Stimulated activated naive CD8-positive, alpha-beta T cell treated with anti-CD3 and anti-CD28 coated beads, Interleukin-15, amount 100 ng/mL, for 72 hours (primary cell): ENCODE results near the gene SGPL1.
"Not testable (repeated sequence)": the region's sequence is repeated elsewhere in the genome, so short reads cannot be mapped to it uniquely, and the experiment has no call there.

Experiments used
- ATAC-seq: fragments of 150-1000 bp; cut with Tn5 transposase; 2 replicates; pipeline ENCODE4 v1.10.0; 2021; ENCODE audit warnings: mild to moderate bottlenecking, moderate library complexity
- DNase-seq, 2 donors: peaks; one replicate each; pipeline ENCODE4 v3.0.0; 2021 to 2022
- H3K27ac Mint-ChIP-seq, 2 donors: one replicate each; pipeline ENCODE4 v1.8.0; 2022; ENCODE audit warnings: mild to moderate bottlenecking in 2 of 2, mixed read lengths in 2 of 2, moderate library complexity in 2 of 2
- H3K27me3 Mint-ChIP-seq: one replicate; pipeline ENCODE4 v1.8.0; 2022; ENCODE audit warnings: mixed read lengths
- H3K4me1 Mint-ChIP-seq: one replicate; pipeline ENCODE4 v1.8.0; 2022; ENCODE audit warnings: mild to moderate bottlenecking, mixed read lengths
- H3K4me3 Mint-ChIP-seq, 2 donors: one replicate each; pipeline ENCODE4 v1.8.0; 2022; ENCODE audit warnings: mild to moderate bottlenecking in 2 of 2, mixed read lengths in 2 of 2, moderate library complexity in 1 of 2
- H3K9me3 Mint-ChIP-seq, 2 donors: one replicate each; pipeline ENCODE4 v1.8.0; 2022; ENCODE audit warnings: mixed read lengths in 2 of 2

SGPL1 gene, protein sequence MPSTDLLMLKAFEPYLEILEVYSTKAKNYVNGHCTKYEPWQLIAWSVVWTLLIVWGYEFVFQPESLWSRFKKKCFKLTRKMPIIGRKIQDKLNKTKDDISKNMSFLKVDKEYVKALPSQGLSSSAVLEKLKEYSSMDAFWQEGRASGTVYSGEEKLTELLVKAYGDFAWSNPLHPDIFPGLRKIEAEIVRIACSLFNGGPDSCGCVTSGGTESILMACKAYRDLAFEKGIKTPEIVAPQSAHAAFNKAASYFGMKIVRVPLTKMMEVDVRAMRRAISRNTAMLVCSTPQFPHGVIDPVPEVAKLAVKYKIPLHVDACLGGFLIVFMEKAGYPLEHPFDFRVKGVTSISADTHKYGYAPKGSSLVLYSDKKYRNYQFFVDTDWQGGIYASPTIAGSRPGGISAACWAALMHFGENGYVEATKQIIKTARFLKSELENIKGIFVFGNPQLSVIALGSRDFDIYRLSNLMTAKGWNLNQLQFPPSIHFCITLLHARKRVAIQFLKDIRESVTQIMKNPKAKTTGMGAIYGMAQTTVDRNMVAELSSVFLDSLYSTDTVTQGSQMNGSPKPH

DNA sequence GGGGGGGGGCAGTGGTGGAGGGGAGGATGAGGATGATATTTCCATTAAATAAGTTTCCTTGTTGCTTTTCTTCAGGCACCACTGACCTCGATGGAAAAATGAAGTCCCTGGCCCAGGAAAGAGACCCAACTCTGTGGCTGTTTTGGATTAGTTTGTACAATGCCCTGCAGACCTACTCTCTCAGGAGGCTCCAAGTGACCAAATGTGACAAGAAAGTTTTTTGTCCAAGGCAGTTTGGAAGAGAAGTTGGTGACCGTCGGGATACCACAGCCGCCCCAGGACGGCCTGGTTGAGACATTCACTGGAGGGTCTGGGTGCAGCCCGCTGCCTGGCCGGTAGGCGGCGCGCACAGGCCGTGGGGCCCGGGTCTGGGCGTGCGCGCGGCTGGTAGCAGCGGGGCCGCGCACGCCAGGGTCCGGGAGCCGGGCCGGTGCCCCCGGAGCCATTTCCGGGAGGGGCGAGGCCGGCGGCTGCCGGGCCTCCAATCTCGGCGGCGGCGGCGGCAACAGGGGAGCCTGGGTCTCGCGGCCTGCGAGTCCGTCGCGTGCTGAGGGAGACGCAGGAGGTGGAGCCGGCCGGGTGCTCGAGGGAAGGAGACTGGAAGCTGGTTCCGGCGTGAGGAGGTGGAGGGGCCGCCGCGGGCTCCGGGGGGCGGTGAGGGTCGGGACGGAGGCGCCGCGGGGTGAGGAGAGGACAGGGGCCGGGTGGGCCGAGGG lies at the start of gene SGPL1:
Gene SGPL1 (plus strand): TSS at position 445 of the 716 bp plus-strand sequence. CDS start 906 bp downstream, outside the sequence.
- H3K4me3 Mint-ChIP-seq = peak within 1 kb of the TSS; percentile 92 to 93
- ATAC-seq = peak; percentile 96

DNA sequence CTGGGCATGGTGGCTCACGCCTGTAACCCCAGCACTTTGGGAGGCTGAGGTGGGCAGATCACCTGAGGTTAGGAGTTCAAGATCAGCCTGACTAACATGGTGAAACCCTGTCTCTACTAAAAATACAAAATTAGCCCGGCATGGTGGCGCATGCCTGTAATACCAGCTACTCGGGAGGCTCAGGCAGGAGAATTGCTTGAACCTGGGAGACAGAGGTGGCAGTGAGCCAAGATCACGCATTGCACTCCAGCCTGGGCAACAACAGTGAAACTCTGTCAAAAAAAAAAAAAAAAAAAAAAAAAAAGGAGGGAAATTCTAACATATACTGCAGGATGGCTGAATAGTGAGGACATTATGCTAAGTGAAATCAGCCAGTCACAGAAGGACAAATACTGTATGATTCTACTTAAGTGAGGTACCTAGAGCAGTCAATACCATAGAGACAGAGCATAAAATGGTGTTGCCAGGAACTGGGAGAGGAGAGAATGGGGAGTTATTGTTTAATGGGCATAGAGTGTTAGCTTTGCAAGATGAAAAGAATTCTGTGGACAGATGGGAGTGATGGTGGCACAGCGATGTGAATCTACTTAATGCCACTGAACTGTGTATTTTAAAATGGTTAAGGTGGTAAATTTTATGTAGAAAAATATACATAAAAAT lies 47.6 kb upstream of the SGPL1 start:
- H3K9me3 Mint-ChIP-seq, H3K4me1 Mint-ChIP-seq, ATAC-seq, H3K4me3 Mint-ChIP-seq, H3K27me3 Mint-ChIP-seq, DNase-seq: not testable (repeated sequence)
- H3K27ac Mint-ChIP-seq = peak overlapping the region in 1 of 2 donors; percentile 48

More for the DNA sequence above, at the start of gene SGPL1:
- Mint-ChIP-seq H3K9me3 (no peaks in the 10 kb centered on the region), H3K4me1 (peaks cover 45% of the 10 kb centered on the region), H3K27ac (peak within 1 kb of the TSS; percentile 91 to 98), H3K27me3 (no peaks in the 10 kb centered on the region)
- peak; percentile 86 to 90 for DNase-seq

DNA sequence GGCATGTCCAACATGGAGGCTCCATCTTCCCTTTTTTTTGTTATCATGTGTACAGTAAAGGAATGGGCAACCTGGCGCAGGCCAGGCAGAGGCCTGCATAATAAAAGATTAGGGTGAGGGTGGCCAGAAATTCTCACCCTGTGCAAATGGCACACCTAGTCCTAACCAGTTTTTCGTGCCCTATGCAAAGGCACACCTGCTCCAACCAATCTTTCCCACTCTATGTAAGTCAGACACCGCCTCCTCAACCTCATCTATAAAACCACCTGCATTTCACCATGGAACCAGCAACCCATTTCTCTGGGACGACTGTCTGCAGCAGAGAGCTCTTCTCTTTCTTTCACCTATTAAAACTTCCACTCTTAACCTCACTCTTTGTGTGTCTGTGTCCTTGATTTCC lies 46.6 kb upstream of the SGPL1 start:
- peaks cover 0 to 8% of the 10 kb centered on the region in 2 donors for H3K9me3 Mint-ChIP-seq
- no peaks in the 10 kb centered on the region for H3K4me1 Mint-ChIP-seq
- no peak overlapping the region for H3K4me3 Mint-ChIP-seq
- H3K27ac Mint-ChIP-seq = no peak overlapping the region
- DNase-seq (no peak), ATAC-seq (no peak)
- no peaks in the 10 kb centered on the region for H3K27me3 Mint-ChIP-seq

DNA sequence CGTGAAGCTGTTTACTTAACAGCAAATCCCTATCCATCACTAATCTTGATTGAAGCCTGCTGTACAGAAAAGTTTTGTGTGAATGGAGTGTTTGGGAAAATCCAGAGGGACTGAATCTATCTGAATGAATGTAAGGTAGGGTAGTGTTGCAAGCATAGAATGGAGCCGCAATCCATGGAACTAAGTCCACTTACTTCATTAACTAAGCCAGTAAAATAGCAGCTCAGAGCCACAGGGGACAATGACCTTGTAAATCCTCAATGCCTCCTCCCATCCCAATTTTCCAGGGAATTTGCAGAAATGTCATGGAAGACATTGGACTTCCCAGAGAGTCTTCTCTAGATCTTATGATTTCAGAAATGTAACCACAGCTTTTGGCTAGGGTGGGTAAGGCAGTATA lies 45.7 kb upstream of the SGPL1 start:
- no peak overlapping the region for H3K4me3 Mint-ChIP-seq
- no peaks in the 10 kb centered on the region for H3K4me1 Mint-ChIP-seq
- H3K9me3 Mint-ChIP-seq = peaks cover 0 to 8% of the 10 kb centered on the region in 2 donors
- no peaks in the 10 kb centered on the region for H3K27me3 Mint-ChIP-seq
- ATAC-seq (no peak), DNase-seq (no peak)
- no peak overlapping the region for H3K27ac Mint-ChIP-seq

DNA sequence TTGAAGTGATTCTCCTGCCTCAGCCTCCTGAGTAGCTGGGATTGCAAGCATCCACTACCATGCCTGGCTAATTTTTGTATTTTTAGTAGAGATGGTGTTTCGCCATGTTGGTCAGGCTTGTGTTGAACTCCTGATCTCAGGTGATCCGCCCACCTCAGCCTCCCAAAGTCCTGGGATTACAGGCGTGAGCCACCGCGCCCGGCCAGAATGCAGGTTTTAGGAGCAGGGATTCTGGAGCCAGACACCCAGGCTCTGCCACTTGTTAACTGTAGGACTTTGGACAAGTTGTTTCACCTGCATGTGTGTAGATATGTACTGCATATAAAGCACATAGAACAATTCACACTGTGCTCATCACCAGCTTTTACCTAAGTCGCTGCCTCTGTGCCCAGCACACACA lies 45.2 kb upstream of the SGPL1 start:
- not testable (repeated sequence) for H3K4me1 Mint-ChIP-seq, DNase-seq, H3K4me3 Mint-ChIP-seq, H3K9me3 Mint-ChIP-seq, H3K27me3 Mint-ChIP-seq, ATAC-seq, H3K27ac Mint-ChIP-seq

DNA sequence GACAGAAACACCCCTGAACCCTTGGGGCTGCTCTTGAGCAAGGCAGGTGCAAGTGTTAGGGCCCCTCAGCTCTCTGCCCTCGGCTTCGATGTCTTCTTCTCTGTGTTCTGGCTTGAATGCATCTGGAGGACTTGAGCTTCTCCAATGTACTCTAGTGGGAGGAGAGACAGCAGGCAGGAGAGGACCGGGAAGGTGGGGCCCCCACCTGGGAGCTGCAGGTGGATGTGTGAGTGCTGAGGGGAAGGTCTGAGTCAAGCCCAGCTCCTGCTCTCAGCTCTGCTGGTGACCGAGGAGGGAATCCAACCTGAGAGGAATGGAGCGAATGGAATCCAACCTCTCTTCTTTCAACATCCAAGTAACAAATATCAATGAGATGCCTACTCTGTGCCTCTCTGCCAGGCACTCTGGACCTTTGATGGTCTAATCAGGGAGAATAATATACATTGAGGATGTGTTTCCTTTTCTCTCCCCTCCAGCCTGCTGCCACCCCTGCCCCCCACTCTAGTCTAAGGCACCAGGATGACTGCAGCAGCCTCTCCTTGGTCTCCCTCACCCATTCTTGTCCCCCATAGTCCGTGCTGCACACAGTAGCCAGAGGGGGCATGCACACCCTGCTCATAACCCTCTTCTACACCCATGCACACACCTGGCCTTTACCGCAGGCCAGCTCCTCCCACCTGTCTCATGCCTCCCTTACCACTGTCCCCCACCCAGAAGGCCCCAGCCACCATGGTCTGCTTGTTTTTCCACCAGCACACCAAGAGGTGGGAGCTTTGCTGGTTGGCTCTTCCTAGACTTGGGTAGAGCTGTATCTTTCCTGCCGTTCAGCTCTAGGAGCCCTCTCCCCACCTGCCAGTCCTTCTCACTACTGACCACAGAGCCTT lies 44.2 kb upstream of the SGPL1 start:
- no peak overlapping the region for H3K4me3 Mint-ChIP-seq
- H3K9me3 Mint-ChIP-seq = no peaks in the 10 kb centered on the region
- H3K27me3 Mint-ChIP-seq = no peaks in the 10 kb centered on the region
- no peak overlapping the region for H3K27ac Mint-ChIP-seq
- H3K4me1 Mint-ChIP-seq = no peaks in the 10 kb centered on the region
- no peak for DNase-seq
- ATAC-seq = no peak

DNA sequence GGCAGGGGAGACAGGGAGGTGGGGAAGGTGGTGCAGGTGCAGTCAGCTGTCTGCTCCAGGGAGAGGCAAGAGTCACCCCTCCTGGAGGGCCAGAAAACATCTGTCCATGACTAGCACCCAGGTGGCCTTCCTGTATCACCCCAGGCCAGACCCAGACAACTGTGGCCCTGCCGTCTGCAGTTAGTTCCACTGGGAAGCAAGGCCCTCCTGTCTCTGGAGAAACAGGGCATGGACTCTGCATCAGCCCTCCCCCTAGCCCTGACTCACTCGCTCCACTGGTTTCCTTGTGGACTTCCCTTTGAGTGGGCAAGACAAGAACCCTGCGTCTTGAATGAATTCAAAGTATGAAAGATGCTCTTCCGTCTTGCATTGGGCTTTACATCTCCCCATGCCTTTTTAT lies 43.1 kb upstream of the SGPL1 start:
- Mint-ChIP-seq H3K27ac (peak overlapping the region in 1 of 2 donors; percentile 45), H3K9me3 (no peaks in the 10 kb centered on the region), H3K4me3 (no peak overlapping the region), H3K4me1 (no peaks in the 10 kb centered on the region), H3K27me3 (no peaks in the 10 kb centered on the region)
- DNase-seq (no peak), ATAC-seq (no peak)

DNA sequence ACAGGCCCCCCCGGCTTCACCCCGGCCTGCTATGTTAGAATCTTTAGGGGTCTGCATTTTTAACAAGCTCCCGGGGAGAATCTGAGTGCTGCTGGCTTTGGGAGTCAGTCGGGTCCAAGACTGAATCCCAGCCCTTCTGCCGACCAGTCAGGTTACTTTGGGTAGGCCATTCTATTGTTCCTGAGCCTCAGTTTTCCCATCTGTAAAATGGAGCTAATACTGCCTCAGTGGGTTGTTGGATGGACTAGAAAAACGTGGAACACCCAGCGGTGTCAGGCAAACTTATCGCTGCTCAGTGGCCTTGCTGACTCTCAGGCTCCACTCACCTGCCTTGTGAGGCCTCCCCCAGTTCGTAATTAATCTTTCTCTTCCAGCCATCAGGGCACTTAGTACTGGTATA lies 42.3 kb upstream of the SGPL1 start:
- H3K27ac Mint-ChIP-seq = no peak overlapping the region
- H3K27me3 Mint-ChIP-seq = no peaks in the 10 kb centered on the region
- H3K9me3 Mint-ChIP-seq = no peaks in the 10 kb centered on the region
- no peak overlapping the region for H3K4me3 Mint-ChIP-seq
- DNase-seq = no peak
- no peak for ATAC-seq
- no peaks in the 10 kb centered on the region for H3K4me1 Mint-ChIP-seq

DNA sequence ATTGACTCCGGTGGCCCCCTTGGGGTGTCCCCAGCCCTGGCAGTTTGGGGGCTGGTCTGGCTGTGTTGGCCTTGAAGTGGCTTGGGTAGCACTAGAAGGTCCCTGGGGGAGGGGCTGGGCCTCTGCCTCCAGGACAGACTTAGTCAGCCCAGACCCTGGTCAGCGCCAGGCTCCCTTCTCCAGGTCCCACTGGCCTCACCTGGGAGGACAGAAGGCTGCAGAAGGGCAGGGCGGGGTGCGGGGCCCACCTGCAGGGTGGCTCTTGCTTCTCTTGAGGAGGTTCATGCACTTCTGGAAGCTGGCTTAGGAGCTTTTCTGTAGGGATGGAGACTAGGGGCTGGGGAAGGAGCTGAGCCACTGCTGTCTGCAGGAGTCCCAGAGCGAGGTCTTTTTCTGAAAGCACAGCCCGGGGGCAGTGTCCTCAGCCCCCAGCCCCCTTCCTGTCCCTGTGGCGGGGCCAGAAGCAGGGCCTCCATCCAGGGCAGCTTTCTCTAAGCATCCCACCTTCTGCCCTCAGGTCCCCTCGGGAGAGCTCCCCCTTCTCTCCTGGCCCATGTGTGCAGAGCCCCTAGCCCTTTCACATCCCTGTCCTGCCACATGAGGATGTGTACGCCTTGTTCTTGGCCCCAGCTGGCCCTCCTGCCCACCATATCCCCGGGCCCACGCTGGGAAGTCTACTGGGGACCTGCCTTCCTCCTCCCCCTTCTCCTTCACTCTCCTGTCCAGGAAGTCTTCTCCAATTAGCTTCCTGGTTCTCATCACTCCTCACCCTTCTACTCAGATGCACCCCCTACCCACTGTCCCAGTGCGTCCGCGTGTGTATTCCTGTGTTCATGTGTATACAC lies 41.6 kb upstream of the SGPL1 start:
- H3K9me3 Mint-ChIP-seq = no peaks in the 10 kb centered on the region
- no peak overlapping the region for H3K4me3 Mint-ChIP-seq
- DNase-seq (no peak), ATAC-seq (no peak)
- H3K4me1 Mint-ChIP-seq = no peaks in the 10 kb centered on the region
- H3K27ac Mint-ChIP-seq = no peak overlapping the region
- no peaks in the 10 kb centered on the region for H3K27me3 Mint-ChIP-seq

DNA sequence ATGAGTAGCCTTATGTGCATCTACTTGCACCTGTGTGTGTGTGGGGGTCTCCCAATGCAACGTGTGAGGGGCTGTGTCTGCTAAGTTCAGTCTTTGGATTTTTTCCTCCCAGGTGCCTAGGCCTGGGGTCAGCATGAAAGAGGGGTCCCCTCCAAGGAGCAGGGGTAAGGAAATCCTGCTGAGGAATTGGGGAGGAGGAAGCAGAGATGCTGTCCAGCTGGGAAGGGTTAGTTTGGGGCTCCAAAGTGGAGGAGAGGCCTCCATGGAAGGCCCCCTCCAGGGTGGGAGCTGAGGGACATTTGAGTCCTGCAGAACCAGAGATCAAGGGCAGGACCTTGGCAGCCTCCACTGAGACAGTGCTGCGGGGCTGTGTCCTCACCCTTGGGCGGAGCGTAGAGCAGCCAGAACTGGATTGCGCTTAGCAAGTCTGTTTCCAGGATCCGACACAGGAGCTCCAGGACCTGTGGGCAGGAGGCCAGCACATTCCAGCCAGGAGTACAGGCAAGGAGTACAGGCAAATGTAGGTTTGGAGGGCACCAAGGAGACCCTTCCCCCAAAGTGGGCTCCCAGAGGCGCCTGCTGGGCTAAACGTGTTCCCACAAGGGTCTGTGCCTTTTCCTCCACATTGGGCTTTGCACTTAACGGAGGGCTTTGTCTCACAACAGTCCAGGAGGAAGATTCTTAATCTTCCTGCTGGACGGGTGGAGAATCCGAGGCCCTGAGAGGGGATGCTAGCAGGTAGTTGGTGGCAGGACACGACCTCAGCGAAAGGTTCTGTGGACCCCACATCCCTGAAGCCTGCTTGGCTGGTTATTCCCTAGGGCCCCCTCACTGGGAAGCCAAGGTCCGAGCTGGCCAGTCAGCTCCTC lies 40.7 kb upstream of the SGPL1 start:
- H3K4me1 Mint-ChIP-seq = no peaks in the 10 kb centered on the region
- ATAC-seq (no peak), DNase-seq (no peak)
- H3K9me3 Mint-ChIP-seq = no peaks in the 10 kb centered on the region
- no peak overlapping the region for H3K4me3 Mint-ChIP-seq
- no peak overlapping the region for H3K27ac Mint-ChIP-seq
- no peaks in the 10 kb centered on the region for H3K27me3 Mint-ChIP-seq

DNA sequence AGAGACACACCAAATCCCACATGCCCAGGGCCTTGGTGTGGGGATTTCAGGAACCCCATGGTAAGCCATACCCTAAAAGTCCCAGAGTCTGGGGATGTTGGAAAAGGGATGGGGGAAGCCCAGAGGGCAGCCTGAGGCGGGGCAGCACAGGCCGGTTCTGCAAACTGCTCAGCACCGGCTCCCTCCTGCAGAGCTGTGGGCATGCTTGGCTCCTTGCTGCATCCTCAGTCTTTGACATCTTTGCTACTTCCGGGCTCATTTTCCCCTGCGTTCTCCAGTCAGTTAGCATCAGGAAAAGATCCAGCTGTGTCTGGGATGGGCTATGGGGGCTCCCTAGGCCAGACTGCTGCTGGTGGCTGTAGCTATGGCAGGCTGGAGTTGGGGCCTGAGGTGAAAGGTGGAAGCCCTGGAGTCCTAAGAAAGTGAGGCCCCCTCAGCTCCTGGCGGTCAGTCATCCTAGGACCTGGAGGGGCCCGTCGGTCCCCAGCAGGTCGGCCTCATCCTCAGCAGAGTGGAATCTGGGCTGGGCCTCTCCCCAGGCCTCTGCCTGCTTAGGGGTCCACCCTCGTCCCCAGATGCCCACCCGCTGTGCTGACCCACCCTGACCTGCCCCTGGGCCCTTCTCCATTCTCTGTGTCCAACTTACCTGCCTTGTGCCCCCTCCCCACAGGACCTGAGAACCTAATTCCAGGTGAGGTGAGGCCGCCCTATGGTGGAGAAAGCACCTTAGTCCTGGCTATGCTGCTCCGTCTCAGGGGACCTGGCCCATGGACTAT lies 39.9 kb upstream of the SGPL1 start:
- Mint-ChIP-seq H3K4me1 (no peaks in the 10 kb centered on the region), H3K27me3 (no peaks in the 10 kb centered on the region), H3K4me3 (no peak overlapping the region), H3K9me3 (no peaks in the 10 kb centered on the region), H3K27ac (no peak overlapping the region)
- DNase-seq (no peak), ATAC-seq (no peak)

DNA sequence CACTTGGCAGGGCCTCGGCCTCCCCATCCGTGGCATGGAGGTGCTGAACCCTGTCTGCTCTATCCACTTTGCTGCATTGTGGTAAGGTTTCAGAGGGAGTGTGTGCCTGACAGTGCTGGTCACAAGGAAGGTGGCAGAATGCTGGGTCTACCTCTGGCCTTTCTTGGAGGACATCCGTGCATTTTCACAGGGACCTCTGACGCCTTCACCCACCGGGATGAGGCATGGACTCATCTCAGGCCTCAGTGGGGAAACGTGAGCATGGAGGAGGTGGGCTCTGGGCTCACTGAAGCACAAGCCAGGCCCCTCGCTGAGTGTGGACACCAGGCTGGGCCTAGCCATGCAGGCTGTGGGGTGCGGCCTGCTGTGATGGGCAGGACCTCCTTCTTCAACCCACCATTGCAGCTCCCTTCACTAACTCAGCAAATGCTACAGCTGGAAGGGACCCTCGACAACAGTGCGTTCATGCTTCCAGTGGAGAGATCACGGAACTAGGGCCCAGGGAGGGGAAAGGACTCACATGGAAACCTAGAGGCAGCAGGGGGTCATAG lies 39.2 kb upstream of the SGPL1 start:
- Mint-ChIP-seq H3K4me3 (no peak overlapping the region), H3K27ac (no peak overlapping the region), H3K27me3 (no peaks in the 10 kb centered on the region), H3K4me1 (no peaks in the 10 kb centered on the region), H3K9me3 (no peaks in the 10 kb centered on the region)
- ATAC-seq (no peak), DNase-seq (no peak)
